Ascending aorta (tissue), 2 donors: ENCODE results near the gene MTA3. TPM values are rescaled to one million over a fixed set of nuclear protein-coding genes. Genes with fewer than 3 reads are reported as not detected.
"Not testable (repeated sequence)": the region's sequence is repeated elsewhere in the genome, so short reads cannot be mapped to it uniquely, and the experiment has no call there.

Source experiments
- DNase-seq, 2 donors: peaks; one replicate each; pipeline ENCODE4 v3.0.0-alpha.2; 2019; ENCODE audit warnings: low spot score in 2 of 2
- H3K27ac ChIP-seq, 2 donors: fragments of 200-600 bp; sonication (generic); one replicate each; pipeline ENCODE4 v1.5.1; 2016 to 2017; ENCODE audit warnings: mild to moderate bottlenecking in 1 of 2
- H3K27me3 ChIP-seq: fragments of 200-600 bp; sonication (generic); one replicate; pipeline ENCODE4 v1.5.1; 2017
- H3K36me3 ChIP-seq, 2 donors: fragments of 200-600 bp; sonication (generic); one replicate each; pipeline ENCODE4 v1.5.1; 2016
- H3K4me1 ChIP-seq, 2 donors: fragments of 200-600 bp; sonication (generic); one replicate each; pipeline ENCODE4 v1.5.1; 2016 to 2017; ENCODE audit warnings: mild to moderate bottlenecking in 1 of 2
- H3K4me3 ChIP-seq, 2 donors: fragments of 200-600 bp; sonication (generic); one replicate each; pipeline ENCODE4 v1.5.1; 2016 to 2017; ENCODE audit warnings: mild to moderate bottlenecking in 1 of 2
- H3K9me3 ChIP-seq, 2 donors: fragments of 200-600 bp; sonication (generic); one replicate each; pipeline ENCODE4 v1.5.1; 2016
- CTCF ChIP-seq, 3 experiments: fragments of 200-600 bp in 2 of 3; fragments of 450-650 bp in 1 of 3; sonication (generic) in 2 of 3; IDR thresholded peaks; one replicate each; pipeline ENCODE4 v1.5.1; 2016 to 2019; ENCODE audit warnings: antibody characterized with exemption in 3 of 3, mild to moderate bottlenecking in 1 of 3, moderate library complexity in 1 of 3
- intact Hi-C: fragments of 100-400 bp; cut with DNase I; formaldehyde crosslinking; loops from one replicate; pipeline ENCODE4 v1.15.1; 2023
- total RNA-seq: library from RNA; depleted of rRNA; stranded (reverse); fragments of >200 nt; gene quantifications from one replicate; pipeline ENCODE4 v1.1.0, GENCODE V29; 2016

The MTA3 gene
- total RNA-seq, 1 donor from 2014 or later, result 59.2 TPM

- no peaks in the 10 kb centered on the region for H3K36me3 ChIP-seq
- no peak for DNase-seq
- no peak for TF ChIP-seq CTCF (IDR thresholded peaks at IDR 0.05)
- H3K27ac ChIP-seq, result no peak overlapping the region
- H3K4me1 ChIP-seq, result no peaks in the 10 kb centered on the region
- H3K9me3 ChIP-seq, result no peaks in the 10 kb centered on the region
- intact Hi-C loops, result no loop called here
- no peaks in the 10 kb centered on the region for H3K27me3 ChIP-seq
- no peak overlapping the region for H3K4me3 ChIP-seq
Measured at GRCh38 chr2:42636934-42637333, 68.5 kb downstream of the MTA3 start.

GRCh38 chr2:42638080-42638784 lies 69.8 kb downstream of the MTA3 start:
- Histone ChIP-seq H3K36me3 (no peaks in the 10 kb centered on the region), H3K27ac (no peak overlapping the region), H3K4me1 (no peaks in the 10 kb centered on the region), H3K27me3 (no peaks in the 10 kb centered on the region), H3K9me3 (no peaks in the 10 kb centered on the region), H3K4me3 (no peak overlapping the region)
- intact Hi-C loops, result no loop called here
- TF ChIP-seq CTCF (IDR thresholded peaks at IDR 0.05), result no peak
- DNase-seq, result no peak

GRCh38 chr2:42639340-42640077 lies 71.1 kb downstream of the MTA3 start:
- H3K27ac ChIP-seq, result no peak overlapping the region

GRCh38 chr2:42640261-42640660 lies 71.8 kb downstream of the MTA3 start:
- H3K9me3 ChIP-seq, result no peaks in the 10 kb centered on the region
- no peaks in the 10 kb centered on the region for H3K4me1 ChIP-seq
- H3K36me3 ChIP-seq, result peaks cover 2 to 12% of the 10 kb centered on the region in 2 donors
- intact Hi-C loops, result no loop called here
- TF ChIP-seq CTCF (IDR thresholded peaks at IDR 0.05), result no peak
- H3K4me3 ChIP-seq, result no peak overlapping the region
- H3K27ac ChIP-seq, result no peak overlapping the region
- H3K27me3 ChIP-seq, result no peaks in the 10 kb centered on the region
- no peak for DNase-seq

More at GRCh38 chr2:42639340-42640077, 71.1 kb downstream of the MTA3 start:
- TF ChIP-seq CTCF (IDR thresholded peaks at IDR 0.05), result no peak
- intact Hi-C loops, result no loop called here
- Histone ChIP-seq H3K9me3 (no peaks in the 10 kb centered on the region), H3K36me3 (peaks cover 0 to 5% of the 10 kb centered on the region in 2 donors), H3K27me3 (no peaks in the 10 kb centered on the region), H3K4me3 (no peak overlapping the region), H3K4me1 (no peaks in the 10 kb centered on the region)
- no peak for DNase-seq

GRCh38 chr2:42642371-42642770 lies 73.9 kb downstream of the MTA3 start:
- H3K9me3 ChIP-seq, intact Hi-C loops, H3K27me3 ChIP-seq, H3K27ac ChIP-seq, DNase-seq, H3K4me3 ChIP-seq, H3K4me1 ChIP-seq: not testable (repeated sequence)
- H3K36me3 ChIP-seq, result peaks cover 10 to 23% of the 10 kb centered on the region in 2 donors

- intact Hi-C loops, result no loop called here
- peaks cover 10 to 27% of the 10 kb centered on the region in 2 donors for H3K36me3 ChIP-seq
- H3K27me3 ChIP-seq, result no peaks in the 10 kb centered on the region
- H3K9me3 ChIP-seq, result no peaks in the 10 kb centered on the region
- no peaks in the 10 kb centered on the region for H3K4me1 ChIP-seq
- no peak overlapping the region for H3K27ac ChIP-seq
- no peak overlapping the region for H3K4me3 ChIP-seq
- DNase-seq, result no peak
- no peak for TF ChIP-seq CTCF (IDR thresholded peaks at IDR 0.05)
Measured at GRCh38 chr2:42645551-42645950, 77.1 kb downstream of the MTA3 start.
